Uterus (tissue), 2 donors: ENCODE data around the gene CIRBP.

Experiments used
- POLR2A ChIP-seq, 2 donors: fragments of 450-650 bp; IDR thresholded peaks; one replicate each; pipeline ENCODE4 v1.6.1; 2016; ENCODE audit warnings: antibody characterized with exemption in 2 of 2, mild to moderate bottlenecking in 1 of 2, moderate library complexity in 1 of 2
- TF ChIP-seq, protein P1 (sequence below), 4 experiments: fragments of 200-600 bp in 2 of 4; fragments of 450-650 bp in 2 of 4; sonication (generic) in 2 of 4; IDR thresholded peaks; one replicate each; pipeline ENCODE4 v1.5.1; 2016 to 2019; ENCODE audit warnings: antibody characterized with exemption in 4 of 4, mild to moderate bottlenecking in 2 of 4, moderate library complexity in 1 of 4

GRCh38 chr19:1260749-1261537, 8.2 kb upstream of the CIRBP start:
- TF ChIP-seq, protein P1, sequence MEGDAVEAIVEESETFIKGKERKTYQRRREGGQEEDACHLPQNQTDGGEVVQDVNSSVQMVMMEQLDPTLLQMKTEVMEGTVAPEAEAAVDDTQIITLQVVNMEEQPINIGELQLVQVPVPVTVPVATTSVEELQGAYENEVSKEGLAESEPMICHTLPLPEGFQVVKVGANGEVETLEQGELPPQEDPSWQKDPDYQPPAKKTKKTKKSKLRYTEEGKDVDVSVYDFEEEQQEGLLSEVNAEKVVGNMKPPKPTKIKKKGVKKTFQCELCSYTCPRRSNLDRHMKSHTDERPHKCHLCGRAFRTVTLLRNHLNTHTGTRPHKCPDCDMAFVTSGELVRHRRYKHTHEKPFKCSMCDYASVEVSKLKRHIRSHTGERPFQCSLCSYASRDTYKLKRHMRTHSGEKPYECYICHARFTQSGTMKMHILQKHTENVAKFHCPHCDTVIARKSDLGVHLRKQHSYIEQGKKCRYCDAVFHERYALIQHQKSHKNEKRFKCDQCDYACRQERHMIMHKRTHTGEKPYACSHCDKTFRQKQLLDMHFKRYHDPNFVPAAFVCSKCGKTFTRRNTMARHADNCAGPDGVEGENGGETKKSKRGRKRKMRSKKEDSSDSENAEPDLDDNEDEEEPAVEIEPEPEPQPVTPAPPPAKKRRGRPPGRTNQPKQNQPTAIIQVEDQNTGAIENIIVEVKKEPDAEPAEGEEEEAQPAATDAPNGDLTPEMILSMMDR (IDR thresholded peaks at IDR 0.05), result no peak
- TF ChIP-seq POLR2A (IDR thresholded peaks at IDR 0.05), result peak; percentile 50 to 95
